Activated naive CD8-positive, alpha-beta T cell treated with anti-CD3 and anti-CD28 coated beads, Interleukin-2, amount 10 ng/mL, durations not matched to agents 7 days and 5 days (primary cell): ENCODE measurements around the gene ID3. TPM values are rescaled to one million over a fixed set of nuclear protein-coding genes. Genes with fewer than 3 reads are reported as not detected.

Source experiments
- ATAC-seq: fragments of 150-1000 bp; cut with Tn5 transposase; one replicate; pipeline ENCODE4 v1.10.0; 2021; ENCODE audit warnings: low read depth, moderate library complexity
- POLR2A ChIA-PET: fragments of 350-600 bp; sonication (Branson Sonifier 250); formaldehyde crosslinking; loops from one replicate; lab custom pipeline; 2021; ENCODE audit warnings: antibody characterized with exemption; lab: Charles Lee
- DNase-seq: peaks from one replicate; pipeline ENCODE4 v3.0.0; 2021
- H3K27ac Mint-ChIP-seq: one replicate; pipeline ENCODE4 v1.8.0; 2022; ENCODE audit warnings: mild to moderate bottlenecking, mixed read lengths
- H3K27me3 Mint-ChIP-seq: one replicate; pipeline ENCODE4 v1.8.0; 2022; ENCODE audit warnings: mild to moderate bottlenecking, moderate library complexity, mixed read lengths
- H3K36me3 Mint-ChIP-seq: one replicate; pipeline ENCODE4 v1.8.0; 2021; ENCODE audit warnings: mild to moderate bottlenecking, mixed read lengths
- H3K4me1 Mint-ChIP-seq: one replicate; pipeline ENCODE4 v1.8.0; 2021; ENCODE audit warnings: mixed read lengths
- H3K4me3 Mint-ChIP-seq: one replicate; pipeline ENCODE4 v1.8.0; 2022; ENCODE audit warnings: mild to moderate bottlenecking, moderate library complexity, mixed read lengths
- H3K9me3 Mint-ChIP-seq: one replicate; pipeline ENCODE4 v1.8.0; 2021; ENCODE audit warnings: mixed read lengths
- total RNA-seq, 2 experiments: library from RNA; stranded (reverse); gene quantifications; one replicate each; pipeline ENCODE4 v1.2.3, GENCODE V29; 2021

Gene ID3
- total RNA-seq, 2 experiments from 2014 or later, result 44.0 to 51.1 TPM

- Mint-ChIP-seq H3K4me3 (peak overlapping the region; percentile 94), H3K27ac (peak overlapping the region; percentile 83), H3K9me3 (no peaks in the 10 kb centered on the region), H3K4me1 (peaks cover 12% of the 10 kb centered on the region), H3K27me3 (peaks cover 33% of the 10 kb centered on the region), H3K36me3 (peaks cover 2% of the 10 kb centered on the region)
- POLR2A ChIA-PET, result interaction anchor here (0.8 to 3.2 kb wide), 4 partner anchors 9 to 45 kb away, joined by 3 to 14 read pairs (median 3); partner anchors contain the start of gene ID3
- ATAC-seq (no peak), DNase-seq (no peak)
Observed at GRCh38 chr1:23567996-23568607, 8.8 kb upstream of the ID3 start.

- POLR2A ChIA-PET, result interaction anchor here (1.3 to 3.2 kb wide), 3 partner anchors 8 to 45 kb away, joined by 3 to 14 read pairs (median 3); partner anchors contain the start of gene ID3
- no peaks in the 10 kb centered on the region for H3K9me3 Mint-ChIP-seq
- peak overlapping the region; percentile 68 for H3K4me3 Mint-ChIP-seq
- DNase-seq (no peak), ATAC-seq (no peak)
- H3K27ac Mint-ChIP-seq, result no peak overlapping the region
- peaks cover 33% of the 10 kb centered on the region for H3K27me3 Mint-ChIP-seq
- peaks cover 15% of the 10 kb centered on the region for H3K4me1 Mint-ChIP-seq
- H3K36me3 Mint-ChIP-seq, result peaks cover 2% of the 10 kb centered on the region
Observed at GRCh38 chr1:23567629-23567995, 8.3 kb upstream of the ID3 start.

GRCh38 chr1:23566304-23566703 lies 7.0 kb upstream of the ID3 start:
- Mint-ChIP-seq H3K9me3 (no peaks in the 10 kb centered on the region), H3K4me3 (peak overlapping the region; percentile 15), H3K36me3 (peaks cover 2% of the 10 kb centered on the region), H3K27me3 (peaks cover 40% of the 10 kb centered on the region), H3K4me1 (peaks cover 22% of the 10 kb centered on the region), H3K27ac (no peak overlapping the region)
- no peak for DNase-seq
- POLR2A ChIA-PET, result interaction anchor here (0.9 to 1.6 kb wide), 2 partner anchors 19 to 52 kb away, joined by 3 to 7 read pairs; no protein-coding TSS in a partner anchor
- ATAC-seq, result no peak

- Mint-ChIP-seq H3K4me1 (peaks cover 22% of the 10 kb centered on the region), H3K27ac (no peak overlapping the region), H3K36me3 (peaks cover 2% of the 10 kb centered on the region), H3K4me3 (no peak overlapping the region), H3K9me3 (no peaks in the 10 kb centered on the region), H3K27me3 (peaks cover 43% of the 10 kb centered on the region)
- DNase-seq (no peak), ATAC-seq (no peak)
- POLR2A ChIA-PET, result interaction anchor here (0.6 to 1.6 kb wide), 2 partner anchors 34 to 52 kb away, joined by 5 to 7 read pairs; no protein-coding TSS in a partner anchor
Observed at GRCh38 chr1:23565776-23566175, 6.5 kb upstream of the ID3 start.

GRCh38 chr1:23564529-23565122 lies 5.3 kb upstream of the ID3 start:
- Mint-ChIP-seq H3K27me3 (peaks cover 46% of the 10 kb centered on the region), H3K9me3 (no peaks in the 10 kb centered on the region)
- POLR2A ChIA-PET, result interaction anchor here (0.5 to 1.6 kb wide), 3 partner anchors 13 to 53 kb away, joined by 5 to 7 read pairs (median 6); no protein-coding TSS in a partner anchor

GRCh38 chr1:23563755-23564374 lies 4.6 kb upstream of the ID3 start:
- Mint-ChIP-seq H3K27me3 (peaks cover 38% of the 10 kb centered on the region), H3K4me3 (no peak overlapping the region), H3K36me3 (peaks cover 2% of the 10 kb centered on the region), H3K27ac (no peak overlapping the region), H3K4me1 (peaks cover 33% of the 10 kb centered on the region), H3K9me3 (no peaks in the 10 kb centered on the region)
- POLR2A ChIA-PET, result interaction anchor here (1.2 kb wide), 1 partner anchor 13 kb away, joined by 5 read pairs; no protein-coding TSS in a partner anchor
- no peak for DNase-seq
- no peak for ATAC-seq

More at GRCh38 chr1:23564529-23565122, 5.3 kb upstream of the ID3 start:
- Mint-ChIP-seq H3K27ac (no peak overlapping the region), H3K4me3 (no peak overlapping the region), H3K36me3 (peaks cover 2% of the 10 kb centered on the region), H3K4me1 (peaks cover 31% of the 10 kb centered on the region)
- DNase-seq, result no peak
- no peak for ATAC-seq

GRCh38 chr1:23563003-23563402 lies 3.7 kb upstream of the ID3 start:
- peaks cover 33% of the 10 kb centered on the region for H3K27me3 Mint-ChIP-seq
- no peak for ATAC-seq
- H3K9me3 Mint-ChIP-seq, result no peaks in the 10 kb centered on the region
- no peaks in the 10 kb centered on the region for H3K36me3 Mint-ChIP-seq
- POLR2A ChIA-PET, result no interaction called here
- H3K27ac Mint-ChIP-seq, result peak overlapping the region; percentile 31
- H3K4me3 Mint-ChIP-seq, result peak overlapping the region; percentile 39
- peaks cover 29% of the 10 kb centered on the region for H3K4me1 Mint-ChIP-seq
- DNase-seq, result no peak

GRCh38 chr1:23562137-23562876 lies 3.0 kb upstream of the ID3 start:
- Mint-ChIP-seq H3K4me3 (peak overlapping the region; percentile 27), H3K36me3 (peaks cover 4% of the 10 kb centered on the region), H3K27me3 (peaks cover 30% of the 10 kb centered on the region), H3K4me1 (peaks cover 33% of the 10 kb centered on the region), H3K27ac (no peak overlapping the region), H3K9me3 (no peaks in the 10 kb centered on the region)
- DNase-seq, result peak; percentile 49
- POLR2A ChIA-PET, result interaction anchor here (0.5 to 1.9 kb wide), 2 partner anchors 15 to 38 kb away, joined by 3 to 7 read pairs; no protein-coding TSS in a partner anchor
- no peak for ATAC-seq

- no peak for ATAC-seq
- DNase-seq, result no peak
- Mint-ChIP-seq H3K27me3 (peaks cover 26% of the 10 kb centered on the region), H3K36me3 (peaks cover 4% of the 10 kb centered on the region), H3K4me1 (peaks cover 37% of the 10 kb centered on the region), H3K27ac (no peak overlapping the region), H3K4me3 (no peak overlapping the region), H3K9me3 (no peaks in the 10 kb centered on the region)
- POLR2A ChIA-PET, result interaction anchor here (0.5 to 1.9 kb wide), 2 partner anchors 15 to 39 kb away, joined by 3 to 7 read pairs; no protein-coding TSS in a partner anchor
Observed at GRCh38 chr1:23561813-23562100, 2.5 kb upstream of the ID3 start.

- Mint-ChIP-seq H3K27me3 (peaks cover 26% of the 10 kb centered on the region), H3K9me3 (no peaks in the 10 kb centered on the region), H3K36me3 (peaks cover 4% of the 10 kb centered on the region), H3K4me3 (no peak overlapping the region), H3K4me1 (peaks cover 41% of the 10 kb centered on the region), H3K27ac (no peak overlapping the region)
- POLR2A ChIA-PET, result interaction anchor here (0.5 to 1.9 kb wide), 2 partner anchors 16 to 39 kb away, joined by 3 to 7 read pairs; no protein-coding TSS in a partner anchor
- no peak for DNase-seq
- no peak for ATAC-seq
Observed at GRCh38 chr1:23561076-23561812, 1.9 kb upstream of the ID3 start.

GRCh38 chr1:23559985-23560741 lies 862 bp upstream of the ID3 start:
- Mint-ChIP-seq H3K27me3 (peaks cover 26% of the 10 kb centered on the region), H3K9me3 (no peaks in the 10 kb centered on the region), H3K4me1 (peaks cover 51% of the 10 kb centered on the region), H3K27ac (peak overlapping the region; percentile 85), H3K4me3 (peak overlapping the region; percentile 84), H3K36me3 (peaks cover 4% of the 10 kb centered on the region)
- no peak for ATAC-seq
- DNase-seq, result no peak
- POLR2A ChIA-PET, result interaction anchor here (0.6 to 6.4 kb wide), 17 partner anchors 9 to 398 kb away, joined by 3 to 141 read pairs (median 14); partner anchors contain the start of gene HNRNPR

- POLR2A ChIA-PET, result interaction anchor here (0.9 to 6.4 kb wide), 17 partner anchors 8 to 401 kb away, joined by 3 to 141 read pairs (median 14); partner anchors contain the start of genes E2F2 and PNRC2
- ATAC-seq (no peak), DNase-seq (no peak)
- Mint-ChIP-seq H3K36me3 (peaks cover 4% of the 10 kb centered on the region), H3K27me3 (peaks cover 17% of the 10 kb centered on the region), H3K4me1 (peaks cover 60% of the 10 kb centered on the region), H3K27ac (peak overlapping the region; percentile 85), H3K4me3 (peak overlapping the region; percentile 84), H3K9me3 (no peaks in the 10 kb centered on the region)
Observed at GRCh38 chr1:23558872-23559135, 497 bp downstream of the ID3 start.
